ENCODE results near the gene ANKRD17. TPM values are rescaled to one million over a fixed set of nuclear protein-coding genes. Genes with fewer than 3 reads are reported as not detected.

ANKRD17 gene
- total RNA-seq, 4 donors from 2014 or later = 69.9 to 93.1 (median 74.3) TPM

GRCh38 chr4:73161527-73162185, 96.9 kb downstream of the ANKRD17 start:
- peaks cover 3 to 6% of the 10 kb centered on the region in 2 donors for H3K9me3 ChIP-seq
- H3K36me3 ChIP-seq = peaks cover 0 to 23% (median 7%) of the 10 kb centered on the region in 4 donors
- 89 to 93% methylated on average over 8 of the region's 8 CpGs for WGBS, 2 donors (ENCODE audit: low coverage in 1 of 2)
- no peaks in the 10 kb centered on the region for H3K27me3 ChIP-seq
- no peak overlapping the region for H3K27ac ChIP-seq
- in situ Hi-C loops (cut with MboI; ENCODE audit: low pct_ligation_motif_present in 1 of 4, low pct_unique_long_range_greater_than_20kb in 1 of 4, low sequenced_read_pairs in 3 of 4) (no loop called here), intact Hi-C loops (cut with DNase I; ENCODE audit: low total_unique reads) (no loop called here)
- no peak overlapping the region for H3K4me3 ChIP-seq
- no peak for TF ChIP-seq CTCF (IDR thresholded peaks at IDR 0.05)
- H3K4me1 ChIP-seq = no peaks in the 10 kb centered on the region
- DNase-seq = no peak

DNA sequence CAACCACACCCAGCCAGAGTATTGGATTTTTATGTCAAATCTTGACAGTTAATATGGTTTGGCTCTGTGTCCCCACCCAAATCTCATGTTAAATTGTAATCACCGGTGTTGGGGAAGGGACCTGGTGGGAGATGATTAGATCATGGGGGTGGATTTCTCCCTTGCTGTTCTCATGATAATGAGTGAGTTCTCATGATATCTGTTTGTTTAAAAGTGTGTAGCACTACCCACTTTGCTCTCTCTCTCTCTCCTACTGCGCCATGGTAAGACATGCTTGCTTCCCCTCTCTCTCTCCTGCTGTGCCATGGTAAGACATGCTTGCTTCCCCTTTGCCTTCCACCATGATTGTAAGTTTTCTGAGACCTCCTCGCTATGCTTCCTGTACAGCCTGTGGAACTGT, 102.2 kb downstream of the ANKRD17 start:
- WGBS, 2 donors (ENCODE audit: low coverage in 1 of 2) = 96 to 97% methylated on average over 3 of the region's 3 CpGs
- in situ Hi-C loops (cut with MboI; ENCODE audit: low pct_ligation_motif_present in 1 of 4, low pct_unique_long_range_greater_than_20kb in 1 of 4, low sequenced_read_pairs in 3 of 4) = no loop called here

GRCh38 chr4:73152893-73153292, 105.7 kb downstream of the ANKRD17 start:
- in situ Hi-C loops (cut with MboI; ENCODE audit: low pct_ligation_motif_present in 1 of 4, low pct_unique_long_range_greater_than_20kb in 1 of 4, low sequenced_read_pairs in 3 of 4) = no loop called here

More for the DNA sequence above, 102.2 kb downstream of the ANKRD17 start:
- peaks cover 0 to 26% (median 4%) of the 10 kb centered on the region in 4 donors for H3K36me3 ChIP-seq
- TF ChIP-seq CTCF (IDR thresholded peaks at IDR 0.05) (no peak), POLR2AphosphoS5 (IDR thresholded peaks at IDR 0.05) (no peak), POLR2A (IDR thresholded peaks at IDR 0.05) (no peak), EP300 (IDR thresholded peaks at IDR 0.05; ENCODE audit: low read depth) (no peak)
- no peaks in the 10 kb centered on the region for H3K4me1 ChIP-seq
- no peaks in the 10 kb centered on the region for H3K27me3 ChIP-seq
- H3K27ac ChIP-seq = no peak overlapping the region
- intact Hi-C loops (cut with DNase I; ENCODE audit: low total_unique reads) = no loop called here
- no peaks in the 10 kb centered on the region for H3K9me3 ChIP-seq
- H3K4me3 ChIP-seq = no peak overlapping the region
- no peak for DNase-seq

GRCh38 chr4:73142995-73143547, 115.5 kb downstream of the ANKRD17 start:
- H3K27me3 ChIP-seq = no peaks in the 10 kb centered on the region
- intact Hi-C loops (cut with DNase I; ENCODE audit: low total_unique reads) = no loop called here
- no peak for DNase-seq
- TF ChIP-seq CTCF (IDR thresholded peaks at IDR 0.05) (peak in 2 of 5 experiments; percentile 4 to 6), POLR2A (IDR thresholded peaks at IDR 0.05) (no peak)
- H3K9me3 ChIP-seq = no peaks in the 10 kb centered on the region
- H3K27ac ChIP-seq = no peak overlapping the region
- in situ Hi-C loops (cut with MboI; ENCODE audit: low pct_ligation_motif_present in 1 of 4, low pct_unique_long_range_greater_than_20kb in 1 of 4, low sequenced_read_pairs in 3 of 4) = no loop called here
- WGBS, 2 donors (ENCODE audit: low coverage in 1 of 2) = 75 to 94% methylated on average over 4 of the region's 4 CpGs
- H3K36me3 ChIP-seq = peaks cover 0 to 91% (median 29%) of the 10 kb centered on the region in 4 donors
- H3K4me3 ChIP-seq = no peak overlapping the region
- no peaks in the 10 kb centered on the region for H3K4me1 ChIP-seq

More at GRCh38 chr4:73152893-73153292, 105.7 kb downstream of the ANKRD17 start:
- WGBS, 2 donors (ENCODE audit: low coverage in 1 of 2) = 88 to 93% methylated on average over 1 of the region's 1 CpG
- H3K4me3 ChIP-seq = no peak overlapping the region
- no peaks in the 10 kb centered on the region for H3K4me1 ChIP-seq
- peaks cover 0 to 52% (median 13%) of the 10 kb centered on the region in 4 donors for H3K36me3 ChIP-seq
- TF ChIP-seq EP300 (IDR thresholded peaks at IDR 0.05; ENCODE audit: low read depth) = no peak
- no peak for TF ChIP-seq CTCF (IDR thresholded peaks at IDR 0.05)
- no peak for TF ChIP-seq POLR2AphosphoS5 (IDR thresholded peaks at IDR 0.05)
- TF ChIP-seq POLR2A (IDR thresholded peaks at IDR 0.05) = no peak
- no peaks in the 10 kb centered on the region for H3K9me3 ChIP-seq
- H3K27ac ChIP-seq = no peak overlapping the region
- intact Hi-C loops (cut with DNase I; ENCODE audit: low total_unique reads) = no loop called here
- no peaks in the 10 kb centered on the region for H3K27me3 ChIP-seq
- DNase-seq = no peak

Measured in transverse colon (tissue), 4 donors.